ENCODE results near the gene TCTN1.

TCTN1 gene

DNA sequence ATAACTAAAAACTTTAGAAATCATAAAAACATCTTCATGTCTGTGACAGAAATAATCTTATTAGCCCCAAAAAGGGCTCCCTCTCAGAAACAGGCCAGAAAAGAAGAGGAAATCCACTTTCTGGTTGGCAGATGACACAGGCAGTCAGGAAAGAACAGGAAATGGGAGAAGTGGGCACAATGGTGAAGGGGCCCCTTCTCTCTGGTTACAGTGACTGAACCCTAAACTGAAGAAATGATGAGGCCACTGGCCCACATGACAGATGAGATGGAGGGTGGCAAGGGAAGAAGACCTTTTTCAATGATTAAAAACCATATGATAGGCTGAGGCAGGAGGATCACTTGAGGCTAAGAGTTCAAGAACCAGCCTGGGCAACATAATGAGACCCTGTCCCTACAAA is 21.1 kb downstream of the TCTN1 start:
- H3K27ac ChIP-seq, result no peak overlapping the region
- no peak overlapping the region for H3K4me3 ChIP-seq (ENCODE audit: low read depth, low read length)
- DNase-seq, result no peak
- in situ Hi-C loops (cut with HindIII; ENCODE audit: low pct_ligation_motif_present, low sequenced_read_pairs), result no loop called here
- TF ChIP-seq, protein P1, sequence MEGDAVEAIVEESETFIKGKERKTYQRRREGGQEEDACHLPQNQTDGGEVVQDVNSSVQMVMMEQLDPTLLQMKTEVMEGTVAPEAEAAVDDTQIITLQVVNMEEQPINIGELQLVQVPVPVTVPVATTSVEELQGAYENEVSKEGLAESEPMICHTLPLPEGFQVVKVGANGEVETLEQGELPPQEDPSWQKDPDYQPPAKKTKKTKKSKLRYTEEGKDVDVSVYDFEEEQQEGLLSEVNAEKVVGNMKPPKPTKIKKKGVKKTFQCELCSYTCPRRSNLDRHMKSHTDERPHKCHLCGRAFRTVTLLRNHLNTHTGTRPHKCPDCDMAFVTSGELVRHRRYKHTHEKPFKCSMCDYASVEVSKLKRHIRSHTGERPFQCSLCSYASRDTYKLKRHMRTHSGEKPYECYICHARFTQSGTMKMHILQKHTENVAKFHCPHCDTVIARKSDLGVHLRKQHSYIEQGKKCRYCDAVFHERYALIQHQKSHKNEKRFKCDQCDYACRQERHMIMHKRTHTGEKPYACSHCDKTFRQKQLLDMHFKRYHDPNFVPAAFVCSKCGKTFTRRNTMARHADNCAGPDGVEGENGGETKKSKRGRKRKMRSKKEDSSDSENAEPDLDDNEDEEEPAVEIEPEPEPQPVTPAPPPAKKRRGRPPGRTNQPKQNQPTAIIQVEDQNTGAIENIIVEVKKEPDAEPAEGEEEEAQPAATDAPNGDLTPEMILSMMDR (IDR thresholded peaks at IDR 0.05; ENCODE audit: low read depth, low read length, missing control alignments), result no peak
- H3K36me3 ChIP-seq (replicated peaks), result no peaks in the 10 kb centered on the region
- no peaks in the 10 kb centered on the region for H3K27me3 ChIP-seq (replicated peaks)

DNA sequence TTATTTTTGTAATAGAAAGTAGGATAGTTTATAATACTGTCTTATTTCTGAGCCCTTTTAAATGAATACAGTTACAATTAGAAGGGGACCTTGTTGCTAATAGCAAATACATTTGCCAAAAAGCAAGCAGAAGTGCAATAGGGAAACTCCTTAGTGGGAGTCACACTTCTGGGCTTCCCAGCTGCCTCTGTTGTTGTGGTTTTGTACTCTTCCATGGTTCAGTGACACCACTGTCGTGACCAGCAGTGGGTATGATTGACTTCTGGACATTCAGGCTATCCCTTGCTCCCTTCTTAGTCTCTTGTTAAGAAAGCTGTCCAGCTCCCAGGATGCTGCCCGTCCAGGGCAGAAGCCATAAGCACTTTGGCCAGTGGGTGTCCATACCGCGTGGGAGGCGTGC is 22.6 kb downstream of the TCTN1 start:
- in situ Hi-C loops (cut with HindIII; ENCODE audit: low pct_ligation_motif_present, low sequenced_read_pairs), result no loop called here
- H3K27ac ChIP-seq, result no peak overlapping the region
- TF ChIP-seq, protein P1 (IDR thresholded peaks at IDR 0.05; ENCODE audit: low read depth, low read length, missing control alignments), result no peak
- no peaks in the 10 kb centered on the region for H3K36me3 ChIP-seq (replicated peaks)
- H3K27me3 ChIP-seq (replicated peaks), result no peaks in the 10 kb centered on the region
- H3K4me3 ChIP-seq (ENCODE audit: low read depth, low read length), result no peak overlapping the region
- DNase-seq, result no peak

DNA sequence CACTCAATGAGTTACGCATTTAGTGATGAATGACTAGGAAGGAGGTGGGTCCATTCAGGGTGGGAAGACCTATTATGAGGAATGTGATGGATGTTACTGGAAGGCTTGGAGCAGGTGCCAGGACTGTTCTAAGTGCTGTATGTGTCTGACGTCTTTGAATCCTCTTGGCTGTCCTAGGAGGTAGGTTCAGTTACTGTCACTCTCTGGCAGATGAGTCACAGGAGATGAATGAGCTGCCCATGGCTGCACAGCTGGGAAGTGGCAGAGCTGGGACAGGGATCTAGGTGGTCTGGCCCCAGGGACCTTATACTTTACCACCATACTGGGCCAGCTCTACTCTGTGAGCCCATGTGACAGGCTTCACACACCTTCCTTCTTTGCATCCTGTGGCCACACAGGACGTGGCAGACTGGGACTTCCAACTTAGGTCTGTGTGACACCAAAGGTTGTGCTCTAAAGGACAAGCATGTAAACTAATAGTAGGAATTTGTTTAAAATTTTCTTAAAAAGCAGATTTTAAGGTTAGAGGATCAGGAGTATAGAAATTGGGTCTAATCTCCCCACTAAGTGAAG is 24.0 kb downstream of the TCTN1 start:
- no peak overlapping the region for H3K4me3 ChIP-seq (ENCODE audit: low read depth, low read length)
- TF ChIP-seq, protein P1 (IDR thresholded peaks at IDR 0.05; ENCODE audit: low read depth, low read length, missing control alignments), result no peak
- H3K27me3 ChIP-seq (replicated peaks), result no peaks in the 10 kb centered on the region
- DNase-seq, result no peak
- in situ Hi-C loops (cut with HindIII; ENCODE audit: low pct_ligation_motif_present, low sequenced_read_pairs), result no loop called here
- H3K27ac ChIP-seq, result no peak overlapping the region
- H3K36me3 ChIP-seq (replicated peaks), result no peaks in the 10 kb centered on the region

DNA sequence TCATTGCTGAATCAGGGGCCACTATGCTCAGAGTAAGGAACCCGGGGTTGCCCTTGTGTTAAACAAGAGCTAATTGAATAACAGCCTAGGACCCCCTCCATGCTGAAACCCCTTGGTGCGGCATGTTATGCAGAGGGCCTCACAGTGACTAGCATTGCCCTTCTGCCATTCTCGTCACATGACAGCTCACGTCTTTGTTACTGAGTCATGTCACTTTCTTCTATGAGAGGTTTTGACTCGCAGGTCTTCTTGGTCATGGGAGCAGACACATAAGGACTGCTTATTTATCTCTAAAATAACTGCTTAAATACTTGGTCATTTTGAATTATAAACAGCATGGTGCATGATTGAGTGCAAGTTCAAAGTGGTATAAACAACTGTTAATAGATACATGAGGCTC is 24.9 kb downstream of the TCTN1 start:
- no peaks in the 10 kb centered on the region for H3K36me3 ChIP-seq (replicated peaks)
- in situ Hi-C loops (cut with HindIII; ENCODE audit: low pct_ligation_motif_present, low sequenced_read_pairs), result no loop called here
- no peak for DNase-seq
- no peak overlapping the region for H3K4me3 ChIP-seq (ENCODE audit: low read depth, low read length)
- no peaks in the 10 kb centered on the region for H3K27me3 ChIP-seq (replicated peaks)
- TF ChIP-seq, protein P1 (IDR thresholded peaks at IDR 0.05; ENCODE audit: low read depth, low read length, missing control alignments), result no peak
- no peak overlapping the region for H3K27ac ChIP-seq

DNA sequence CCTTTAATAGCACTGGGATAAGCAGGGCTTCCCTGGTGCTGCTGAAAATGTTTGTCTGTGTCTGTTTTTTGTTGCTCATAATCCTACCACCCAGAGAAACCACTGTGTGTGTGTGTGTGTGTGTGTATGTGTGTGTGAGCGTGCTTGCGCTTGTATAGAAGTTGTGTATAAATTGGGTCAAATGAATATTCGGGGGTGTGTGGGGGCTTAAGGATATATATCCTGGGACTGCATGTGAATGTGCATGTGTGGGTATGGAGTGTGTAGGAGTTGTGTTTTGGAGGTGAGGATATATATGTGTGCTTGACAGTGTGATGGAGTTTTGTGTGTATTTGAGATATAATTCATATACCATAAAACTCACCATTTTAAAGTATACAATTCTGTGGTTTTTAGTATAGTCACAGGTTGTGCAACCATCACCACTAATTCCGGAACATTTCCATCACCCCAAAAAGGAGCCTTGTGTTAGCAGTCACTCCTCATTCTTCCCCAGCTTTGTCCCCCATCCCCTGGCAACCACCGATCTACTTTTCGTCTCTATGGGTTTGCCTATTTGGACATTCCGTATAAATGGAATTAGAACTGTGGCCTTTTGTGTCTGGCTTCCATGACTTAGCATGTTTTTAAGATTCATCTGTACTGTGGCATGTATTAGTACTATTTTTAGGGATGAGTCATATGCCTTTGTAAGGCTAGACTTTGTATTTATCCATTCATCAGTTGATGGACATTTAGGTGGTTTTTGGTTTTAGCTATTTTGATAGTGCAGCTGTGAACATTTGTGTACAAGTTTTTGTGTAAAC is 25.6 kb downstream of the TCTN1 start:
- TF ChIP-seq, protein P1 (IDR thresholded peaks at IDR 0.05; ENCODE audit: low read depth, low read length, missing control alignments), result no peak
- H3K36me3 ChIP-seq (replicated peaks), result no peaks in the 10 kb centered on the region
- in situ Hi-C loops (cut with HindIII; ENCODE audit: low pct_ligation_motif_present, low sequenced_read_pairs), result no loop called here
- DNase-seq, result peak; percentile 40
- H3K27me3 ChIP-seq (replicated peaks), result no peaks in the 10 kb centered on the region
- peak overlapping the region; percentile 31 for H3K27ac ChIP-seq
- no peak overlapping the region for H3K4me3 ChIP-seq (ENCODE audit: low read depth, low read length)

All from brain microvascular endothelial cell (primary cell).